ENCODE data around the gene EVA1A.
"Not testable (repeated sequence)": the region's sequence is repeated elsewhere in the genome, so short reads cannot be mapped to it uniquely, and the experiment has no call there.

The EVA1A gene

GRCh38 chr2:75483878-75484277, 76.9 kb downstream of the EVA1A start:
- DNase-seq (ENCODE audit: low spot score): no peak

- no peak for DNase-seq (ENCODE audit: low spot score)
Observed at GRCh38 chr2:75482398-75482797, 78.3 kb downstream of the EVA1A start.

GRCh38 chr2:75480971-75481836, 79.5 kb downstream of the EVA1A start:
- no peak for DNase-seq (ENCODE audit: low spot score)

- not testable (repeated sequence) for DNase-seq (ENCODE audit: low spot score)
Observed at GRCh38 chr2:75477696-75478095, 83.0 kb downstream of the EVA1A start.

GRCh38 chr2:75476761-75477160, 84.0 kb downstream of the EVA1A start:
- DNase-seq (ENCODE audit: low spot score): no peak

- DNase-seq (ENCODE audit: low spot score): no peak
Observed at GRCh38 chr2:75475976-75476375, 84.8 kb downstream of the EVA1A start.

- no peak for DNase-seq (ENCODE audit: low spot score)
Observed at GRCh38 chr2:75475049-75475448, 85.7 kb downstream of the EVA1A start.

- no peak for DNase-seq (ENCODE audit: low spot score)
Observed at GRCh38 chr2:75474115-75474514, 86.6 kb downstream of the EVA1A start.

GRCh38 chr2:75466708-75467311, 93.9 kb downstream of the EVA1A start:
- DNase-seq (ENCODE audit: low spot score): no peak

GRCh38 chr2:75465317-75465984, 95.3 kb downstream of the EVA1A start:
- DNase-seq (ENCODE audit: low spot score): no peak

- no peak for DNase-seq (ENCODE audit: low spot score)
Observed at GRCh38 chr2:75464348-75464946, 96.3 kb downstream of the EVA1A start.

GRCh38 chr2:75462721-75463120, 98.0 kb downstream of the EVA1A start:
- DNase-seq (ENCODE audit: low spot score): no peak

GRCh38 chr2:75462206-75462605, 98.5 kb downstream of the EVA1A start:
- no peak for DNase-seq (ENCODE audit: low spot score)

GRCh38 chr2:75460630-75461029, 100.1 kb downstream of the EVA1A start:
- no peak for DNase-seq (ENCODE audit: low spot score)

- no peak for DNase-seq (ENCODE audit: low spot score)
Observed at GRCh38 chr2:75459565-75460310, 101.0 kb downstream of the EVA1A start.

GRCh38 chr2:75458201-75458600, 102.5 kb downstream of the EVA1A start:
- no peak for DNase-seq (ENCODE audit: low spot score)

GRCh38 chr2:75456825-75457224, 103.9 kb downstream of the EVA1A start:
- no peak for DNase-seq (ENCODE audit: low spot score)

GRCh38 chr2:75456111-75456510, 104.6 kb downstream of the EVA1A start:
- DNase-seq (ENCODE audit: low spot score): no peak

GRCh38 chr2:75454241-75454620, 106.5 kb downstream of the EVA1A start:
- DNase-seq (ENCODE audit: low spot score): no peak

- no peak for DNase-seq (ENCODE audit: low spot score)
Observed at GRCh38 chr2:75453384-75454240, 107.1 kb downstream of the EVA1A start.

GRCh38 chr2:75450068-75450467, 110.7 kb downstream of the EVA1A start:
- DNase-seq (ENCODE audit: low spot score): no peak

Data from CD4-positive, alpha-beta T cell treated with Interleukin-6 at 100 ng/mL for 8 hours (primary cell).